ENCODE results near the gene IRS2.

IRS2 gene

GRCh38 chr13:109743706-109744453, 42.5 kb downstream of the IRS2 start:
- Histone ChIP-seq H3K27me3 (replicated peaks; ENCODE audit: control insufficient read depth, insufficient read depth, low read length) (no peaks in the 10 kb centered on the region; the same call in 1 of the 2 replicates), H3K36me3 (ENCODE audit: control insufficient read depth, insufficient read depth, low read length) (no peaks in the 10 kb centered on the region), H3K4me3 (replicated peaks; ENCODE audit: low read depth, low read length) (no peak overlapping the region)
- no peak for TF ChIP-seq CTCF (IDR thresholded peaks at IDR 0.05; ENCODE audit: insufficient read depth, low read length, poor library complexity, severe bottlenecking)
- no peak for DNase-seq (ENCODE audit: extremely low read depth, insufficient read length)

GRCh38 chr13:109741966-109742365, 44.4 kb downstream of the IRS2 start:
- H3K27me3 ChIP-seq (replicated peaks; ENCODE audit: control insufficient read depth, insufficient read depth, low read length): no peaks in the 10 kb centered on the region; the same call in 1 of the 2 replicates
- H3K36me3 ChIP-seq (ENCODE audit: control insufficient read depth, insufficient read depth, low read length): no peaks in the 10 kb centered on the region
- no peak for TF ChIP-seq CTCF (IDR thresholded peaks at IDR 0.05; ENCODE audit: insufficient read depth, low read length, poor library complexity, severe bottlenecking)
- DNase-seq (ENCODE audit: extremely low read depth, insufficient read length): no peak
- H3K4me3 ChIP-seq (replicated peaks; ENCODE audit: low read depth, low read length): no peak overlapping the region

- no peaks in the 10 kb centered on the region for H3K36me3 ChIP-seq (ENCODE audit: control insufficient read depth, insufficient read depth, low read length)
- no peaks in the 10 kb centered on the region; the same call in 1 of the 2 replicates for H3K27me3 ChIP-seq (replicated peaks; ENCODE audit: control insufficient read depth, insufficient read depth, low read length)
- no peak overlapping the region for H3K4me3 ChIP-seq (replicated peaks; ENCODE audit: low read depth, low read length)
- DNase-seq (ENCODE audit: extremely low read depth, insufficient read length): no peak
- TF ChIP-seq CTCF (IDR thresholded peaks at IDR 0.05; ENCODE audit: insufficient read depth, low read length, poor library complexity, severe bottlenecking): no peak
These were observed 45.7 kb downstream of the IRS2 start for GRCh38 chr13:109740721-109741120.

- no peak for DNase-seq (ENCODE audit: extremely low read depth, insufficient read length)
- Histone ChIP-seq H3K27me3 (replicated peaks; ENCODE audit: control insufficient read depth, insufficient read depth, low read length) (no peaks in the 10 kb centered on the region; the same call in 1 of the 2 replicates), H3K36me3 (ENCODE audit: control insufficient read depth, insufficient read depth, low read length) (no peaks in the 10 kb centered on the region), H3K4me3 (replicated peaks; ENCODE audit: low read depth, low read length) (no peak overlapping the region)
- no peak for TF ChIP-seq CTCF (IDR thresholded peaks at IDR 0.05; ENCODE audit: insufficient read depth, low read length, poor library complexity, severe bottlenecking)
These were observed 46.3 kb downstream of the IRS2 start for GRCh38 chr13:109740121-109740520.

GRCh38 chr13:109738298-109738746, 48.1 kb downstream of the IRS2 start:
- no peak overlapping the region for H3K4me3 ChIP-seq (replicated peaks; ENCODE audit: low read depth, low read length)
- DNase-seq (ENCODE audit: extremely low read depth, insufficient read length): no peak
- no peaks in the 10 kb centered on the region; the same call in 1 of the 2 replicates for H3K27me3 ChIP-seq (replicated peaks; ENCODE audit: control insufficient read depth, insufficient read depth, low read length)
- no peaks in the 10 kb centered on the region for H3K36me3 ChIP-seq (ENCODE audit: control insufficient read depth, insufficient read depth, low read length)
- no peak for TF ChIP-seq CTCF (IDR thresholded peaks at IDR 0.05; ENCODE audit: insufficient read depth, low read length, poor library complexity, severe bottlenecking)

Data from GM06990 (cell line).